ENCODE measurements around the gene PARD6G.
A peak's percentile ranks its signal among the peaks of the same experiment; 100 is the strongest.

The PARD6G gene

GRCh38 chr18:80143881-80144280 is 103.4 kb downstream of the PARD6G start:
- DNase-seq = no peak

- no peak for DNase-seq
These were observed 106.8 kb downstream of the PARD6G start for GRCh38 chr18:80140455-80140985.

- no peak for DNase-seq
These were observed 109.3 kb downstream of the PARD6G start for GRCh38 chr18:80137976-80138375.

GRCh38 chr18:80137137-80137536 is 110.2 kb downstream of the PARD6G start:
- DNase-seq = no peak

GRCh38 chr18:80136679-80137078 is 110.6 kb downstream of the PARD6G start:
- no peak for DNase-seq

- no peak for DNase-seq
These were observed 112.2 kb downstream of the PARD6G start for GRCh38 chr18:80135136-80135535.

GRCh38 chr18:80133124-80133523 is 114.2 kb downstream of the PARD6G start:
- DNase-seq = no peak

GRCh38 chr18:80132180-80132812 is 115.0 kb downstream of the PARD6G start:
- no peak for DNase-seq

GRCh38 chr18:80130555-80130954 is 116.8 kb downstream of the PARD6G start:
- DNase-seq = no peak

- DNase-seq = no peak
These were observed 117.5 kb downstream of the PARD6G start for GRCh38 chr18:80129672-80130367.

- no peak for DNase-seq
These were observed 119.7 kb downstream of the PARD6G start for GRCh38 chr18:80127635-80128034.

GRCh38 chr18:80126797-80127196 is 120.5 kb downstream of the PARD6G start:
- no peak for DNase-seq

GRCh38 chr18:80124131-80124530 is 123.2 kb downstream of the PARD6G start:
- no peak for DNase-seq

GRCh38 chr18:80120932-80121331 is 126.4 kb downstream of the PARD6G start:
- no peak for DNase-seq

GRCh38 chr18:80119111-80119510 is 128.2 kb downstream of the PARD6G start:
- no peak for DNase-seq

GRCh38 chr18:80115035-80115434 is 132.3 kb downstream of the PARD6G start:
- DNase-seq = no peak

- DNase-seq = no peak
These were observed 134.6 kb downstream of the PARD6G start for GRCh38 chr18:80112624-80113248.

GRCh38 chr18:80109676-80110078 is 137.6 kb downstream of the PARD6G start:
- peak in 9 of 14 donors; percentile 4 to 71 (median 31) for DNase-seq

GRCh38 chr18:80108739-80109675 is 138.3 kb downstream of the PARD6G start, which contains the start of gene ADNP2:
TSS of gene ADNP2 (plus strand) at chr18:80109262. CDS start at chr18:80117543, 8,281 bp downstream.
- peak in 12 of 14 donors; percentile 47 to 94 (median 80) for DNase-seq

GRCh38 chr18:80108121-80108536 is 139.2 kb downstream of the PARD6G start:
- DNase-seq = no peak

GRCh38 chr18:80107426-80107825 is 139.9 kb downstream of the PARD6G start:
- no peak for DNase-seq

All from C1 segment of cervical spinal cord (tissue), 14 donors.